Smooth muscle cell (in vitro differentiated cells): ENCODE results near the gene CACNA2D4. TPM values are rescaled to one million over a fixed set of nuclear protein-coding genes. Genes with fewer than 3 reads are reported as not detected.

Experiments used
- DNase-seq: peaks from one replicate; lab custom pipeline; 2025; ENCODE audit not compliant: unreplicated experiment; lab: John Stamatoyannopoulos, UW
- H2AFZ ChIP-seq: fragments of 200-600 bp; sonication (generic); 2 replicates; pipeline ENCODE4 v1.6.0; 2016; ENCODE audit warnings: antibody characterized with exemption, low read depth, mild to moderate bottlenecking
- H3F3A ChIP-seq: fragments of 200-600 bp; sonication (generic); 2 replicates; pipeline ENCODE4 v1.6.0; 2017; ENCODE audit warnings: antibody characterized with exemption, low read depth
- H3K27ac ChIP-seq: fragments of 200-600 bp; sonication (generic); 2 replicates; pipeline ENCODE4 v1.5.1; 2016; ENCODE audit warnings: low read depth, mild to moderate bottlenecking
- H3K27me3 ChIP-seq: fragments of 200-600 bp; sonication (generic); 2 replicates; pipeline ENCODE4 v1.6.1; 2016; ENCODE audit warnings: low read depth, mild to moderate bottlenecking
- H3K36me3 ChIP-seq: fragments of 200-600 bp; sonication (generic); 2 replicates; pipeline ENCODE4 v1.5.1; 2016; ENCODE audit warnings: low read depth
- H3K4me1 ChIP-seq: fragments of 200-600 bp; sonication (generic); 2 replicates; pipeline ENCODE4 v1.5.1; 2016; ENCODE audit warnings: low read depth
- H3K4me2 ChIP-seq: fragments of 200-600 bp; sonication (generic); 2 replicates; pipeline ENCODE4 v1.6.0; 2016; ENCODE audit warnings: mild to moderate bottlenecking
- H3K4me3 ChIP-seq: fragments of 200-600 bp; sonication (generic); 2 replicates; pipeline ENCODE4 v1.5.1; 2016; ENCODE audit warnings: mild to moderate bottlenecking
- H3K79me2 ChIP-seq: fragments of 200-600 bp; sonication (generic); 2 replicates; pipeline ENCODE4 v1.6.0; 2016; ENCODE audit warnings: low read depth, mild to moderate bottlenecking
- H3K9ac ChIP-seq: fragments of 200-600 bp; sonication (generic); 2 replicates; pipeline ENCODE4 v1.6.0; 2016; ENCODE audit warnings: low read depth
- H3K9me3 ChIP-seq: fragments of 200-600 bp; sonication (generic); replicated peaks from 2 replicates; pipeline ENCODE4 v1.5.1; 2016; ENCODE audit warnings: low read depth
- H4K20me1 ChIP-seq: fragments of 200-600 bp; sonication (generic); 2 replicates; pipeline ENCODE4 v1.6.0; 2016; ENCODE audit warnings: low read depth
- WGBS: methylation state at CpG from one replicate; pipeline ENCODE4 v1.1.7; 2016; ENCODE audit warnings: low lambda C conversion rate; 5-methylcytosine and 5-hydroxymethylcytosine counted together
- polyA plus RNA-seq: library from polyadenylated mRNA; unstranded; fragments of >200 nt; fragmentation: Nextera tagmentation; extraction: Ambion mirVana; gene quantifications from 2 replicates; pipeline ENCODE4 v1.2.1, GENCODE V29; 2016
- total RNA-seq: library from RNA; depleted of rRNA; stranded (reverse); fragments of >200 nt; gene quantifications from 2 replicates; pipeline ENCODE4 v1.2.3, GENCODE V29; 2014
- TF ChIP-seq, protein P1 (sequence below): fragments of 200-600 bp; sonication (generic); IDR thresholded peaks from 2 replicates; pipeline ENCODE4 v1.5.1; 2017; ENCODE audit warnings: borderline replicate concordance, mild to moderate bottlenecking, antibody characterized with exemption; ENCODE audit not compliant: insufficient read depth, poor library complexity, severe bottlenecking

Gene CACNA2D4
- total and polyA plus RNA-seq, 2 experiments from 2014 or later = 0.98 TPM; not detected in 1

- H3K4me3 ChIP-seq = no peak overlapping the region
- TF ChIP-seq, protein P1, sequence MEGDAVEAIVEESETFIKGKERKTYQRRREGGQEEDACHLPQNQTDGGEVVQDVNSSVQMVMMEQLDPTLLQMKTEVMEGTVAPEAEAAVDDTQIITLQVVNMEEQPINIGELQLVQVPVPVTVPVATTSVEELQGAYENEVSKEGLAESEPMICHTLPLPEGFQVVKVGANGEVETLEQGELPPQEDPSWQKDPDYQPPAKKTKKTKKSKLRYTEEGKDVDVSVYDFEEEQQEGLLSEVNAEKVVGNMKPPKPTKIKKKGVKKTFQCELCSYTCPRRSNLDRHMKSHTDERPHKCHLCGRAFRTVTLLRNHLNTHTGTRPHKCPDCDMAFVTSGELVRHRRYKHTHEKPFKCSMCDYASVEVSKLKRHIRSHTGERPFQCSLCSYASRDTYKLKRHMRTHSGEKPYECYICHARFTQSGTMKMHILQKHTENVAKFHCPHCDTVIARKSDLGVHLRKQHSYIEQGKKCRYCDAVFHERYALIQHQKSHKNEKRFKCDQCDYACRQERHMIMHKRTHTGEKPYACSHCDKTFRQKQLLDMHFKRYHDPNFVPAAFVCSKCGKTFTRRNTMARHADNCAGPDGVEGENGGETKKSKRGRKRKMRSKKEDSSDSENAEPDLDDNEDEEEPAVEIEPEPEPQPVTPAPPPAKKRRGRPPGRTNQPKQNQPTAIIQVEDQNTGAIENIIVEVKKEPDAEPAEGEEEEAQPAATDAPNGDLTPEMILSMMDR = no peak
- H3K27me3 ChIP-seq = peaks cover 2% of the 10 kb centered on the region
- H2AFZ ChIP-seq = no peak overlapping the region
- H3F3A ChIP-seq = no peaks in the 10 kb centered on the region
- WGBS = 94% methylated on average over 11 of the region's 11 CpGs
- H4K20me1 ChIP-seq = no peaks in the 10 kb centered on the region
- H3K4me1 ChIP-seq = no peaks in the 10 kb centered on the region
- no peaks in the 10 kb centered on the region for H3K9me3 ChIP-seq
- H3K9ac ChIP-seq = no peak overlapping the region
- H3K36me3 ChIP-seq = no peaks in the 10 kb centered on the region
- DNase-seq = no peak
- no peaks in the 10 kb centered on the region for H3K79me2 ChIP-seq
- no peak overlapping the region for H3K27ac ChIP-seq
- H3K4me2 ChIP-seq = no peak overlapping the region
Observed at GRCh38 chr12:1927051-1927680, 8.7 kb upstream of the CACNA2D4 start.

DNA sequence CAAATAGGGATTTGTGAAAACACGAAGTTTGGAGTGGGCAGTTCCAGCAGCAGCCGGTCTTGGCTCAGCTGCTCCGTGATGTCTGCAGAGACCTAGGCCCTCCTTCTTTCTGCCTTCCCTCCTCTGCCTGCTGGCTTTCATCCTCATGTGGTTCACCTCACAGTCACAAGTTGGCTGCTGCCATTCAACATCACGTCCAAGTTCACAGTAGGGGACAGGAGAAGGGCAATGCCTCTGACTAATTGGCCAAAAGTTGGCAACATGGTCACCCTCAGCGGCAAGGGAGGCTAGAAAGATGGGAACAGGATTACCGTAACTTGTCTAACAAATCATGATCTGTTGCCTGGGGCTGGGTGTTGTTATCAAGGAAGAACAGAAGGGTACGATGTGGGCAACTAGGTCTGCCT is 7.8 kb upstream of the CACNA2D4 start:
- Histone ChIP-seq H3K79me2 (no peaks in the 10 kb centered on the region), H3K4me3 (no peak overlapping the region), H3F3A (no peaks in the 10 kb centered on the region), H3K9me3 (no peaks in the 10 kb centered on the region), H3K9ac (no peak overlapping the region), H3K4me1 (no peaks in the 10 kb centered on the region), H3K4me2 (no peak overlapping the region), H3K36me3 (no peaks in the 10 kb centered on the region), H4K20me1 (no peaks in the 10 kb centered on the region), H3K27me3 (peaks cover 2% of the 10 kb centered on the region), H2AFZ (no peak overlapping the region), H3K27ac (no peak overlapping the region)
- no peak for DNase-seq
- TF ChIP-seq, protein P1 = no peak
- 80% methylated on average over 7 of the region's 7 CpGs for WGBS

DNA sequence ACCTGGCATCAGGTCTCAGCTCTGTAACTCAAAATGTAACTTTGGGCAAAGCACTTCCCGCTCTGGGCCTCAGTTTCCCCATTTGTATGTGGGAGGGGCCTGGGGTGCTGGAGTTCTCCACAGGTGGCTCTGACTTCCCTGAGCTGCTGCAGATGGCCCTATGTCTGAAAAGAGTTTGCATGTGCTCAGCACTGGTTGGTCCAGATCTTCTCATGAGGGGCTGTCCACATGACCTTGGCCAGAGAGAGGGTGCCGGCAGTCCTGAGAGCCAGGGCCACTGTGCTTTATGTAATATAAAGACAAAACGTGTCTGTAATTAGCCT is 7.2 kb upstream of the CACNA2D4 start:
- H3K36me3 ChIP-seq = no peaks in the 10 kb centered on the region
- DNase-seq = no peak
- H3K9me3 ChIP-seq = no peaks in the 10 kb centered on the region
- no peak overlapping the region for H3K4me3 ChIP-seq
- no peak overlapping the region for H3K27ac ChIP-seq
- H3F3A ChIP-seq = no peaks in the 10 kb centered on the region
- no peak overlapping the region for H2AFZ ChIP-seq
- TF ChIP-seq, protein P1 = no peak
- no peaks in the 10 kb centered on the region for H3K4me1 ChIP-seq
- peaks cover 2% of the 10 kb centered on the region for H3K27me3 ChIP-seq
- no peaks in the 10 kb centered on the region for H3K79me2 ChIP-seq
- H3K4me2 ChIP-seq = no peak overlapping the region
- no peak overlapping the region for H3K9ac ChIP-seq
- WGBS = 92% methylated on average over 3 of the region's 3 CpGs
- H4K20me1 ChIP-seq = no peaks in the 10 kb centered on the region

DNA sequence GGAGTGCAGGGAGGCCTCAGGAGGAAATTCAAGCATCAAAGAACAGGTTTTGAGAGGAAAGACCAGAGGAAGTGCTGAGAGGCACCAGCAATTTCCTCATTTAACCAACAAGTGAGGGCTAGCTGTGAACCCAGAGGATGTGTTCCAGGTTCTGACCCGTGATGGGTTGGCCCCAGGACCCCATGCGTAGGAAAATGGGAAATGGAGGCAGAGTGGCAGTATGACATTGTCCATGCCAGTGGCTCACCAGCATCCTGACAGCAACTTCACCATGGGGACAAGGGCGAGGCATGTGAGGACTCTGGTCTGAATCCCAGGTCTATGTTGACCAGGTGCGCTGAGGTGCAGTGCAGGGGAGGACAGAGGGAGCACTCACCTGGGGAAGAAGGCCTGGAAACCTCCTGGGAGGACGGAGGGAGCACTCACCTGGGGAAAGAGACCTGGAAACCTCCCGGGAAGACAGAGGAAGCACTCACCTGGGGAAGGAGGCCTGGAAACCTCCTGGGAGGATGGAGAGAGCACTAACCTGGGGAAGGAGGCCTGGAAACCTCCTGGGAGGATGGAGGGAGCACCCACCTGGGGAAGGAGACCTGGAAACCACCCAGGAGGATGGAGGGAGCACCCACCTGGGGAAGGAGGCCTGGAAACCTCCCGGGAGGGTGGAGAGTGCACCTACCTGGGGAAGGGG is 6.7 kb upstream of the CACNA2D4 start:
- Histone ChIP-seq H3K36me3 (no peaks in the 10 kb centered on the region), H3K79me2 (no peaks in the 10 kb centered on the region), H3F3A (no peaks in the 10 kb centered on the region), H3K9ac (no peak overlapping the region), H3K4me1 (no peaks in the 10 kb centered on the region), H3K4me3 (no peak overlapping the region), H4K20me1 (no peaks in the 10 kb centered on the region), H3K4me2 (no peak overlapping the region), H2AFZ (no peak overlapping the region), H3K9me3 (no peaks in the 10 kb centered on the region), H3K27me3 (peaks cover 2% of the 10 kb centered on the region), H3K27ac (no peak overlapping the region)
- WGBS = 84% methylated on average over 7 of the region's 7 CpGs
- TF ChIP-seq, protein P1 = no peak
- DNase-seq = no peak
